Keratinocyte (primary cell): ENCODE measurements around the gene SLC43A1. TPM values are rescaled to one million over a fixed set of nuclear protein-coding genes. Genes with fewer than 3 reads are reported as not detected.

Experiments
- DNase-seq: peaks from one replicate; pipeline ENCODE4 v3.0.0-alpha.2; 2011; ENCODE audit warnings: low read depth, missing footprints, low spot score
- FAIRE-seq: peaks from 2 replicates; lab custom pipeline; 2011; peaks lifted over from hg19 to GRCh38; lab: Jason Lieb, UNC
- H2AFZ ChIP-seq: 2 replicates; pipeline ENCODE4 v1.6.0; 2012; ENCODE audit warnings: low read length, control low read depth, inconsistent platforms; ENCODE audit not compliant: control insufficient read depth
- H3K27ac ChIP-seq: 2 replicates; pipeline ENCODE4 v1.5.1; 2011; ENCODE audit warnings: low read length; ENCODE audit not compliant: control insufficient read depth, insufficient read depth
- H3K27me3 ChIP-seq: 3 replicates; pipeline ENCODE4 v1.6.0; 2011; ENCODE audit warnings: low read length; ENCODE audit not compliant: control insufficient read depth, insufficient read depth; ENCODE audit errors: extremely low read depth
- H3K36me3 ChIP-seq, 2 experiments: 2 replicates in 1 of 2; 3 replicates in 1 of 2; pipeline ENCODE4 v1.5.1; 2011; ENCODE audit warnings: low read length in 2 of 2, mild to moderate bottlenecking in 1 of 2; ENCODE audit not compliant: control insufficient read depth in 2 of 2, insufficient read depth in 2 of 2; ENCODE audit errors: extremely low read depth in 1 of 2
- H3K4me1 ChIP-seq: 3 replicates; pipeline ENCODE4 v1.5.1; 2011; ENCODE audit warnings: low read length; ENCODE audit not compliant: control insufficient read depth, insufficient read depth; ENCODE audit errors: extremely low read depth
- H3K4me2 ChIP-seq: 3 replicates; pipeline ENCODE4 v1.6.0; 2011; ENCODE audit warnings: low read depth, low read length; ENCODE audit not compliant: control insufficient read depth, insufficient read depth; ENCODE audit errors: extremely low read depth
- H3K4me3 ChIP-seq, 3 experiments: fragments of 200-600 bp in 1 of 3; sonication (generic) in 1 of 3; 2 replicates in 2 of 3; 3 replicates in 1 of 3; pipeline ENCODE4 v1.5.1; 2011 to 2016; ENCODE audit warnings: low read length in 3 of 3, mild to moderate bottlenecking in 3 of 3, control low read depth in 2 of 3, inconsistent platforms in 1 of 3, low read depth in 1 of 3, mixed read lengths in 1 of 3, mixed run types in 1 of 3, moderate library complexity in 1 of 3; ENCODE audit not compliant: control insufficient read depth in 2 of 3, insufficient read depth in 2 of 3; ENCODE audit errors: extremely low read depth in 1 of 3
- H3K79me2 ChIP-seq: 2 replicates; pipeline ENCODE4 v1.6.0; 2012; ENCODE audit warnings: low read length; ENCODE audit not compliant: control insufficient read depth, insufficient read depth
- H3K9ac ChIP-seq: 3 replicates; pipeline ENCODE4 v1.6.0; 2011; ENCODE audit warnings: low read length; ENCODE audit not compliant: control insufficient read depth, insufficient read depth; ENCODE audit errors: extremely low read depth
- H3K9me1 ChIP-seq: 3 replicates; pipeline ENCODE4 v1.6.0; 2011; ENCODE audit warnings: low read length; ENCODE audit not compliant: control insufficient read depth, insufficient read depth; ENCODE audit errors: extremely low read depth
- H3K9me3 ChIP-seq: 2 replicates; pipeline ENCODE4 v1.5.1; 2012; ENCODE audit warnings: low read depth, low read length; ENCODE audit not compliant: control insufficient read depth
- H4K20me1 ChIP-seq: 3 replicates; pipeline ENCODE4 v1.6.0; 2011; ENCODE audit warnings: low read length; ENCODE audit not compliant: control insufficient read depth, insufficient read depth; ENCODE audit errors: extremely low read depth
- EZH2 ChIP-seq: IDR thresholded peaks from one replicate; pipeline ENCODE4 v1.6.1; 2012; ENCODE audit warnings: inconsistent platforms, mild to moderate bottlenecking, low read length, moderate library complexity
- dilution Hi-C: fragments of 300-500 bp; cut with MboI; formaldehyde crosslinking; loops from one replicate; pipeline ENCODE4 v1.7.0; 2020; ENCODE audit warnings: low sequenced_read_pairs; ENCODE audit not compliant: extremely low pct_ligation_motif_present
- polyA plus RNA-seq, 5 experiments: library from polyadenylated mRNA; depleted of rRNA in 3 of 5; stranded (reverse) in 3 of 5; stranded (forward) in 1 of 5; unstranded in 1 of 5; fragments of >200 nt; gene quantifications; 1 replicate in 1 of 5; 2 replicates in 3 of 5; 3 replicates in 1 of 5; pipeline versions ENCODE4 v1.2.1 to v1.2.3, GENCODE V29; 2011 to 2012; ENCODE audit warnings: missing spikeins in 2 of 5, low read depth in 1 of 5, low replicate concordance in 1 of 5
- TF ChIP-seq, protein P1 (sequence below), 3 experiments: IDR thresholded peaks in 1 of 3; conservative IDR thresholded peaks in 1 of 3; optimal IDR thresholded peaks in 1 of 3; 2 replicates in 2 of 3; 3 replicates in 1 of 3; pipeline versions ENCODE3 to v1.5.1; 2011; ENCODE audit warnings: low read length in 3 of 3, mild to moderate bottlenecking in 3 of 3, moderate library complexity in 2 of 3, control low read depth in 1 of 3, inconsistent platforms in 1 of 3; ENCODE audit not compliant: insufficient read depth in 2 of 3; ENCODE audit errors: extremely low read depth in 1 of 3

SLC43A1 gene
- polyA plus RNA-seq, 1 donor (not counting 4 experiments of a cell fraction or from before 2014, with no cell fraction given): 0.75 TPM

GRCh38 chr11:57485217-57485990 is 30.1 kb downstream of the SLC43A1 start:
- Histone ChIP-seq H3K9me3 (no peaks in the 10 kb centered on the region), H3K4me3 (no peak overlapping the region), H3K79me2 (no peaks in the 10 kb centered on the region), H3K9ac (no peak overlapping the region), H3K9me1 (no peaks in the 10 kb centered on the region), H3K4me1 (no peaks in the 10 kb centered on the region), H2AFZ (no peak overlapping the region), H3K27ac (no peak overlapping the region), H4K20me1 (no peaks in the 10 kb centered on the region), H3K4me2 (no peak overlapping the region), H3K27me3 (peaks cover 10% of the 10 kb centered on the region), H3K36me3 (no peaks in the 10 kb centered on the region)
- TF ChIP-seq, protein P1, sequence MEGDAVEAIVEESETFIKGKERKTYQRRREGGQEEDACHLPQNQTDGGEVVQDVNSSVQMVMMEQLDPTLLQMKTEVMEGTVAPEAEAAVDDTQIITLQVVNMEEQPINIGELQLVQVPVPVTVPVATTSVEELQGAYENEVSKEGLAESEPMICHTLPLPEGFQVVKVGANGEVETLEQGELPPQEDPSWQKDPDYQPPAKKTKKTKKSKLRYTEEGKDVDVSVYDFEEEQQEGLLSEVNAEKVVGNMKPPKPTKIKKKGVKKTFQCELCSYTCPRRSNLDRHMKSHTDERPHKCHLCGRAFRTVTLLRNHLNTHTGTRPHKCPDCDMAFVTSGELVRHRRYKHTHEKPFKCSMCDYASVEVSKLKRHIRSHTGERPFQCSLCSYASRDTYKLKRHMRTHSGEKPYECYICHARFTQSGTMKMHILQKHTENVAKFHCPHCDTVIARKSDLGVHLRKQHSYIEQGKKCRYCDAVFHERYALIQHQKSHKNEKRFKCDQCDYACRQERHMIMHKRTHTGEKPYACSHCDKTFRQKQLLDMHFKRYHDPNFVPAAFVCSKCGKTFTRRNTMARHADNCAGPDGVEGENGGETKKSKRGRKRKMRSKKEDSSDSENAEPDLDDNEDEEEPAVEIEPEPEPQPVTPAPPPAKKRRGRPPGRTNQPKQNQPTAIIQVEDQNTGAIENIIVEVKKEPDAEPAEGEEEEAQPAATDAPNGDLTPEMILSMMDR (optimal IDR thresholded peaks at IDR 0.05 in 1 of 3, IDR thresholded peaks at IDR 0.05 in 1 of 3, conservative IDR thresholded peaks at IDR 0.05 in 1 of 3; ENCODE audit: extremely low read depth in 1 of 3, insufficient read depth in 2 of 3, low read length in 3 of 3): no peak
- no peak for TF ChIP-seq EZH2
- FAIRE-seq: no peak
- dilution Hi-C loops: no loop called here
- no peak for DNase-seq

- Histone ChIP-seq H3K9me1 (no peaks in the 10 kb centered on the region), H3K4me1 (no peaks in the 10 kb centered on the region), H3K9me3 (no peaks in the 10 kb centered on the region), H3K4me2 (no peak overlapping the region), H3K36me3 (no peaks in the 10 kb centered on the region), H3K4me3 (no peak overlapping the region), H3K27ac (no peak overlapping the region), H3K9ac (no peak overlapping the region), H3K27me3 (peaks cover 10% of the 10 kb centered on the region), H3K79me2 (no peaks in the 10 kb centered on the region), H2AFZ (no peak overlapping the region), H4K20me1 (no peaks in the 10 kb centered on the region)
- DNase-seq: no peak
- dilution Hi-C loops: no loop called here
- FAIRE-seq: no peak
- TF ChIP-seq EZH2: no peak
- TF ChIP-seq, protein P1 (optimal IDR thresholded peaks at IDR 0.05 in 1 of 3, IDR thresholded peaks at IDR 0.05 in 1 of 3, conservative IDR thresholded peaks at IDR 0.05 in 1 of 3; ENCODE audit: extremely low read depth in 1 of 3, insufficient read depth in 2 of 3, low read length in 3 of 3): no peak
These were observed 31.3 kb downstream of the SLC43A1 start for GRCh38 chr11:57484141-57484710.
